GM12878 (cell line): ENCODE data around the gene APOLD1. TPM values are rescaled to one million over a fixed set of nuclear protein-coding genes. Genes with fewer than 3 reads are reported as not detected.
"Not testable (repeated sequence)": the region's sequence is repeated elsewhere in the genome, so short reads cannot be mapped to it uniquely, and the experiment has no call there.

Experiments
- ATAC-seq: fragments of 200-7000 bp; cut with Tn5 transposase; 3 replicates; pipeline ENCODE4 v1.9.1; 2020; ENCODE audit warnings: mild to moderate bottlenecking, moderate library complexity
- BruUV-seq: library from RNA; stranded (reverse); fragments of 400-500 nt; replicated peaks from 2 replicates; lab custom pipeline; 2021; lab: Mats Ljungman, UMichigan
- CTCF ChIA-PET: fragments of 300-600 bp; sonication (Branson Sonifier 250); formaldehyde crosslinking; extraction: SDS; loops from one replicate; lab custom pipeline; 2021; ENCODE audit warnings: inconsistent platforms; lab: Yijun Ruan, JAX
- POLR2A ChIA-PET: fragments of 350-600 bp; formaldehyde crosslinking; extraction: SDS; loops from one replicate; lab custom pipeline; 2021; ENCODE audit warnings: inconsistent platforms; lab: Charles Lee
- RAD21 ChIA-PET: fragments of 300-600 bp; sonication (Branson Sonifier 250); formaldehyde crosslinking; loops from one replicate; lab custom pipeline; 2023; ENCODE audit warnings: antibody characterized with exemption; ENCODE audit not compliant: unreplicated experiment; lab: Charles Lee
- SMC1A ChIA-PET: fragments of 300-600 bp; sonication (Branson Sonifier 250); formaldehyde crosslinking; loops from one replicate; lab custom pipeline; 2023; ENCODE audit not compliant: unreplicated experiment, uncharacterized antibody; lab: Charles Lee
- DNase-seq: peaks from one replicate; pipeline ENCODE4 v3.0.0-alpha.2; 2011; ENCODE audit warnings: low read depth, low spot score
- FAIRE-seq: peaks from 3 replicates; lab custom pipeline; 2011; peaks lifted over from hg19 to GRCh38; lab: Jason Lieb, UNC
- H2AFZ ChIP-seq: 2 replicates; pipeline ENCODE4 v1.6.0; 2011; ENCODE audit warnings: low read depth, low read length, control low read depth; ENCODE audit not compliant: control insufficient read depth
- H3K27ac ChIP-seq: 2 replicates; pipeline ENCODE4 v1.5.1; 2011; ENCODE audit warnings: control low read depth; ENCODE audit not compliant: control insufficient read depth, insufficient read depth
- H3K27me3 ChIP-seq, 2 experiments: replicated peaks in 1 of 2; 2 replicates each; pipeline versions ENCODE4 v1.6.0 to v1.6.1; 2011; ENCODE audit warnings: low read length in 1 of 2; ENCODE audit not compliant: control insufficient read depth in 2 of 2, insufficient read depth in 2 of 2
- H3K36me3 ChIP-seq, 2 experiments: 2 replicates each; pipeline ENCODE4 v1.5.1; 2011; ENCODE audit warnings: low read length in 1 of 2; ENCODE audit not compliant: control insufficient read depth in 2 of 2, insufficient read depth in 2 of 2
- H3K4me1 ChIP-seq: 2 replicates; pipeline ENCODE4 v1.6.1; 2011; ENCODE audit warnings: mild to moderate bottlenecking, low read length, moderate library complexity, mixed read lengths; ENCODE audit not compliant: control insufficient read depth, insufficient read depth
- H3K4me2 ChIP-seq: 2 replicates; pipeline ENCODE4 v1.6.0; 2011; ENCODE audit warnings: control low read depth; ENCODE audit not compliant: control insufficient read depth, insufficient read depth
- H3K4me3 ChIP-seq: fragments of 200-600 bp; sonication (generic); 2 replicates; pipeline ENCODE4 v1.5.1; 2016
- H3K79me2 ChIP-seq: 2 replicates; pipeline ENCODE4 v1.6.0; 2011; ENCODE audit warnings: low read length; ENCODE audit not compliant: control insufficient read depth, insufficient read depth
- H3K9ac ChIP-seq: 2 replicates; pipeline ENCODE4 v1.8.0; 2011; ENCODE audit warnings: low read length, control low read depth, mixed read lengths; ENCODE audit not compliant: control insufficient read depth, insufficient read depth
- H3K9me3 ChIP-seq: replicated peaks from 3 replicates; pipeline ENCODE4 v1.5.1; 2011; ENCODE audit warnings: mild to moderate bottlenecking, low read length; ENCODE audit not compliant: control insufficient read depth, insufficient read depth
- H4K20me1 ChIP-seq: 2 replicates; pipeline ENCODE4 v1.6.0; 2011; ENCODE audit not compliant: control insufficient read depth, insufficient read depth
- ESRRA ChIP-seq: IDR thresholded peaks from 2 replicates; pipeline ENCODE4 v1.6.1; 2012; ENCODE audit warnings: mild to moderate bottlenecking, low read length, improper control_type of control experiment
- ETV6 ChIP-seq, 2 experiments: fragments of 450-650 bp in 1 of 2; IDR thresholded peaks in 1 of 2; conservative IDR thresholded peaks in 1 of 2; 2 replicates each; pipeline ENCODE4 v1.6.1; 2014; ENCODE audit warnings: antibody characterized with exemption in 1 of 2, borderline replicate concordance in 1 of 2, low read depth in 1 of 2, mild to moderate bottlenecking in 1 of 2, moderate library complexity in 1 of 2
- FOXM1 ChIP-seq: IDR thresholded peaks from 2 replicates; pipeline ENCODE4 v1.6.1; 2012; ENCODE audit warnings: low read depth, mild to moderate bottlenecking, inconsistent platforms, low read length, moderate library complexity
- JUNB ChIP-seq: IDR thresholded peaks from 2 replicates; pipeline ENCODE4 v1.6.1; 2016; ENCODE audit warnings: antibody characterized with exemption, mild to moderate bottlenecking
- MXI1 ChIP-seq: fragments of 150-350 bp; IDR thresholded peaks from 2 replicates; pipeline ENCODE4 v1.6.1; 2011; ENCODE audit warnings: low read depth, mild to moderate bottlenecking, inconsistent platforms, low read length, improper control_type of control experiment
- TAF1 ChIP-seq: IDR thresholded peaks from 2 replicates; pipeline ENCODE4 v1.6.1; 2011; ENCODE audit warnings: mild to moderate bottlenecking, low read depth, low read length, borderline replicate concordance
- TCF3 ChIP-seq: IDR thresholded peaks from 2 replicates; pipeline ENCODE4 v1.6.1; 2012; ENCODE audit warnings: low read depth, mild to moderate bottlenecking, low read length, borderline replicate concordance; ENCODE audit not compliant: insufficient read depth
- TCF7 ChIP-seq: IDR thresholded peaks from 2 replicates; pipeline ENCODE4 v1.6.1; 2014; ENCODE audit warnings: antibody characterized with exemption, borderline replicate concordance
- ZBED1 ChIP-seq: IDR thresholded peaks from 2 replicates; pipeline ENCODE4 v1.6.1; 2016; ENCODE audit warnings: borderline replicate concordance
- WGBS: methylation state at CpG from one replicate; pipeline ENCODE4 v1.1.6; 2016; ENCODE audit warnings: low lambda C conversion rate; ENCODE audit not compliant: insufficient replicate concordance, insufficient coverage; ENCODE audit errors: missing lambda C conversion rate; 5-methylcytosine and 5-hydroxymethylcytosine counted together
- in situ Hi-C: fragments of 300-500 bp; cut with MboI; formaldehyde crosslinking; loops from 9 replicates; pipeline ENCODE4 v1.14.3; 2018; ENCODE audit warnings: mixed read lengths
- intact Hi-C: fragments of 100-400 bp; cut with micrococcal nuclease; formaldehyde crosslinking; loops from one replicate; pipeline ENCODE4 v1.14.2; 2022; ENCODE audit not compliant: unreplicated experiment
- polyA plus RNA-seq, 11 experiments: library from polyadenylated mRNA; depleted of rRNA in 4 of 11; unstranded in 6 of 11; stranded (reverse) in 5 of 11; fragments of >200 nt; fragmentation: Nextera tagmentation in 4 of 11; fragmentation: Illumina TruSeq in 1 of 11; extraction: Ambion mirVana in 4 of 11; extraction: Trizol in 1 of 11; gene quantifications; 1 replicate in 1 of 11; 2 replicates in 10 of 11; pipeline versions ENCODE4 v1.2.1 to v1.2.3, GENCODE V29; 2011 to 2016; ENCODE audit warnings: inconsistent platforms in 2 of 11, missing spikeins in 2 of 11, low read depth in 1 of 11
- total RNA-seq, 4 experiments: library from RNA; depleted of rRNA in 3 of 4; stranded (reverse); fragments of >200 nt in 3 of 4; fragmentation: Illumina TruSeq in 1 of 4; extraction: Trizol in 1 of 4; gene quantifications; 2 replicates each; pipeline versions ENCODE4 v1.2.1 to v1.2.3, GENCODE V29; 2013 to 2021
- TF ChIP-seq, protein P1 (sequence below): IDR thresholded peaks from 2 replicates; pipeline ENCODE4 v1.6.1; 2012; ENCODE audit warnings: low read length, inconsistent platforms
- TF ChIP-seq, protein P2 (sequence below): IDR thresholded peaks from 2 replicates; pipeline ENCODE4 v1.6.1; 2012; ENCODE audit warnings: low read depth, low read length, improper control_type of control experiment
- TF ChIP-seq, protein P3 (sequence below): fragments of 450-650 bp; IDR thresholded peaks from 2 replicates; pipeline ENCODE4 v1.6.1; 2014; ENCODE audit warnings: mild to moderate bottlenecking

The APOLD1 gene
- total and polyA plus RNA-seq, 10 of the 15 experiments (the other 5 are each of a cell fraction or from before 2014, with no cell fraction given): 1.1 to 8.9 (median 4.2) TPM

DNA sequence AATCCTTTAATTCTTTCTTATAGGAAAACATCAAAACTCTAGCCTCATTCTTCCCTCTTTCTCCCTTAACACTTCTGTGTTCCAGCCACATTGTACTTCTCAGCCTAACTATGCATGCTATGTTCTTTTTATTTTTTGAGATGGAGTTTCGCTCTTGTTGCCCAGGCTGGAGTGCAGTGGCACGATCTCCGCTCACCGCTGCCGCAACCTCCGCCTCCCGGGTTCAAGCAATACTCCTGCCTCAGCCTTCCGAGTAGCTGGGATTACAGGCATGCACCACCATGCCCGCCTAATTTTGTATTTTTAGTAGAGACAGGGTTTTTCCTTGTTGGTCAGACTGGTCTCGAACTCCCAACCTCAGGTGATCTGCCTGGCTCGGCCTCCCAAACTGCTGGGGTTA lies 34.9 kb downstream of the APOLD1 start:
- H3K27me3 ChIP-seq, RAD21 ChIA-PET, ATAC-seq, intact Hi-C loops, SMC1A ChIA-PET, H3K4me2 ChIP-seq, H3K9me3 ChIP-seq, POLR2A ChIA-PET, BruUV-seq, H4K20me1 ChIP-seq, FAIRE-seq, DNase-seq, H2AFZ ChIP-seq, H3K9ac ChIP-seq, H3K27ac ChIP-seq, H3K4me3 ChIP-seq: not testable (repeated sequence)
- 98% methylated on average over 11 of the region's 11 CpGs for WGBS
- peaks cover 54% of the 10 kb centered on the region for H3K79me2 ChIP-seq
- peaks cover 22% of the 10 kb centered on the region for H3K4me1 ChIP-seq
- CTCF ChIA-PET: interaction anchor here (12.6 kb wide), 1 partner anchor 32 kb away, joined by 136 read pairs; no protein-coding TSS in a partner anchor
- H3K36me3 ChIP-seq: peaks cover 10 to 55% of the 10 kb centered on the region in 2 experiments
- in situ Hi-C loops: loop anchor here (25.0 kb wide), 1 partner anchor 1967 kb away; no protein-coding TSS in a partner anchor

DNA sequence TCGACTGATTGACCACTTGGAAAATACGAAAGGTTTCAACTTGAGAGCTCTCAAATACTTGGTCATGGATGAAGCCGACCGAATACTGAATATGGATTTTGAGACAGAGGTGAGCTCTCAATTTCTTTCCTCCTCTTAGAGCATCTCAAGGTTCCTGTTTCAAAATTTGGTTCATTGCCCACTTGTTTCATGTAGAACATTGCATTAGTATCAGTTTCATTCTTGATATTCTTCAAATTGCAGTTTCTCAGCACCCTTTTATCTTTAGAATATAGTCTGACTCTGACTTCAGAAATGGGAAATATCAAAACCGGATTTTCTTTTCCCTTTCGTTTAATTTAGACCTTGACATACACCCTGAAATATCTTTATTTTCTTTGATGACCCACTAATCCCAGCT lies 36.5 kb downstream of the APOLD1 start:
- BruUV-seq: no TSS peak
- ChIA-PET SMC1A (interaction anchor here (0.5 to 2.5 kb wide), 9 partner anchors 8 to 133 kb away, joined by 4 to 14 read pairs (median 6); partner anchors contain the start of gene DDX47), POLR2A (interaction anchor here (1.2 kb wide), 1 partner anchor 46 kb away, joined by 3 read pairs; no protein-coding TSS in a partner anchor), RAD21 (interaction anchor here (0.7 to 1.4 kb wide), 6 partner anchors 8 to 33 kb away, joined by 3 to 5 read pairs (median 4); no protein-coding TSS in a partner anchor), CTCF (interaction anchor here (1.2 to 12.6 kb wide), 4 partner anchors 8 to 34 kb away, joined by 4 to 136 read pairs (median 8); no protein-coding TSS in a partner anchor)
- no peak overlapping the region for H3K4me3 ChIP-seq
- no peaks in the 10 kb centered on the region for H3K9me3 ChIP-seq
- peaks cover 3% of the 10 kb centered on the region; the same call in 1 of the 2 replicates for H4K20me1 ChIP-seq
- peaks cover 12 to 67% of the 10 kb centered on the region in 2 experiments for H3K36me3 ChIP-seq
- no peak overlapping the region for H2AFZ ChIP-seq
- ATAC-seq: peak; percentile 45
- no peaks in the 10 kb centered on the region for H3K27me3 ChIP-seq
- WGBS: 3% methylated on average over 6 of the region's 6 CpGs
- peaks cover 39% of the 10 kb centered on the region for H3K79me2 ChIP-seq
- no peak for DNase-seq
- H3K4me1 ChIP-seq: peaks cover 22% of the 10 kb centered on the region
- FAIRE-seq: peak; percentile 78
- H3K27ac ChIP-seq: peak overlapping the region; percentile 70
- peak overlapping the region; percentile 53; the same call in 1 of the 2 replicates for H3K4me2 ChIP-seq
- H3K9ac ChIP-seq: no peak overlapping the region
- intact Hi-C loops: no loop called here
- in situ Hi-C loops: loop anchor here (25.0 kb wide), 1 partner anchor 1965 kb away; no protein-coding TSS in a partner anchor
- TF ChIP-seq ETV6 (conservative IDR thresholded peaks at IDR 0.05 in 1 of 2, IDR thresholded peaks at IDR 0.05 in 1 of 2; ENCODE audit: borderline replicate concordance in 1 of 2, low read depth in 1 of 2): peak in 1 of 2 experiments; percentile 26; a peak in 1 of 4 replicates
- no peak for TF ChIP-seq ESRRA
- no peak for TF ChIP-seq MXI1
- TF ChIP-seq, protein P1, sequence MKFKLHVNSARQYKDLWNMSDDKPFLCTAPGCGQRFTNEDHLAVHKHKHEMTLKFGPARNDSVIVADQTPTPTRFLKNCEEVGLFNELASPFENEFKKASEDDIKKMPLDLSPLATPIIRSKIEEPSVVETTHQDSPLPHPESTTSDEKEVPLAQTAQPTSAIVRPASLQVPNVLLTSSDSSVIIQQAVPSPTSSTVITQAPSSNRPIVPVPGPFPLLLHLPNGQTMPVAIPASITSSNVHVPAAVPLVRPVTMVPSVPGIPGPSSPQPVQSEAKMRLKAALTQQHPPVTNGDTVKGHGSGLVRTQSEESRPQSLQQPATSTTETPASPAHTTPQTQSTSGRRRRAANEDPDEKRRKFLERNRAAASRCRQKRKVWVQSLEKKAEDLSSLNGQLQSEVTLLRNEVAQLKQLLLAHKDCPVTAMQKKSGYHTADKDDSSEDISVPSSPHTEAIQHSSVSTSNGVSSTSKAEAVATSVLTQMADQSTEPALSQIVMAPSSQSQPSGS: peak; percentile 21; the same call in 1 of the 2 replicates
- peak; percentile 51; the same call in 1 of the 2 replicates for TF ChIP-seq TCF7
- TF ChIP-seq JUNB: 0 out of 2 replicates have a peak, but pooled peaks have one; percentile 29
- TF ChIP-seq, protein P2, sequence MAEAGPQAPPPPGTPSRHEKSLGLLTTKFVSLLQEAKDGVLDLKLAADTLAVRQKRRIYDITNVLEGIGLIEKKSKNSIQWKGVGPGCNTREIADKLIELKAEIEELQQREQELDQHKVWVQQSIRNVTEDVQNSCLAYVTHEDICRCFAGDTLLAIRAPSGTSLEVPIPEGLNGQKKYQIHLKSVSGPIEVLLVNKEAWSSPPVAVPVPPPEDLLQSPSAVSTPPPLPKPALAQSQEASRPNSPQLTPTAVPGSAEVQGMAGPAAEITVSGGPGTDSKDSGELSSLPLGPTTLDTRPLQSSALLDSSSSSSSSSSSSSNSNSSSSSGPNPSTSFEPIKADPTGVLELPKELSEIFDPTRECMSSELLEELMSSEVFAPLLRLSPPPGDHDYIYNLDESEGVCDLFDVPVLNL: no peak
- TF ChIP-seq, protein P3, sequence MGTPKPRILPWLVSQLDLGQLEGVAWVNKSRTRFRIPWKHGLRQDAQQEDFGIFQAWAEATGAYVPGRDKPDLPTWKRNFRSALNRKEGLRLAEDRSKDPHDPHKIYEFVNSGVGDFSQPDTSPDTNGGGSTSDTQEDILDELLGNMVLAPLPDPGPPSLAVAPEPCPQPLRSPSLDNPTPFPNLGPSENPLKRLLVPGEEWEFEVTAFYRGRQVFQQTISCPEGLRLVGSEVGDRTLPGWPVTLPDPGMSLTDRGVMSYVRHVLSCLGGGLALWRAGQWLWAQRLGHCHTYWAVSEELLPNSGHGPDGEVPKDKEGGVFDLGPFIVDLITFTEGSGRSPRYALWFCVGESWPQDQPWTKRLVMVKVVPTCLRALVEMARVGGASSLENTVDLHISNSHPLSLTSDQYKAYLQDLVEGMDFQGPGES: no peak
- TF ChIP-seq ZBED1: 0 out of 2 replicates have a peak, but pooled peaks have one; percentile 24
- no peak for TF ChIP-seq TAF1
- no peak for TF ChIP-seq TCF3
- TF ChIP-seq FOXM1: 0 out of 2 replicates have a peak, but pooled peaks have one; percentile 17
